Colonic mucosa (tissue), 4 donors: ENCODE data around the gene CHMP6. TPM values are rescaled to one million over a fixed set of nuclear protein-coding genes. Genes with fewer than 3 reads are reported as not detected.

Experiments
- DNase-seq: peaks from one replicate; pipeline ENCODE4 v3.0.0-alpha.2; 2020
- H3K27ac ChIP-seq: fragments of 200-600 bp; one replicate; pipeline ENCODE4 v1.8.0; 2021
- H3K27me3 ChIP-seq: fragments of 200-600 bp; one replicate; pipeline ENCODE4 v1.8.0; 2021
- H3K36me3 ChIP-seq: fragments of 200-600 bp; one replicate; pipeline ENCODE4 v1.8.0; 2021
- H3K4me1 ChIP-seq: fragments of 200-600 bp; one replicate; pipeline ENCODE4 v1.8.0; 2021; ENCODE audit warnings: mild to moderate bottlenecking
- H3K4me3 ChIP-seq: fragments of 200-600 bp; one replicate; pipeline ENCODE4 v1.8.0; 2021
- H3K9ac ChIP-seq, 2 donors: one replicate each; pipeline ENCODE4 v1.7.0; 2013; ENCODE audit warnings: control low read depth in 2 of 2, low read depth in 2 of 2, low read length in 2 of 2
- H3K9me3 ChIP-seq: fragments of 200-600 bp; one replicate; pipeline ENCODE4 v1.8.0; 2021
- intact Hi-C: fragments of 100-400 bp; cut with DNase I; formaldehyde crosslinking; loops from one replicate; pipeline ENCODE4 v1.14.1; 2022
- total RNA-seq, 2 donors: library from RNA; stranded (reverse); fragmentation: NEBNext Ultra II Directional in 1 of 2; extraction: Animal tissue kit (Norgen Biotek cat#: 25700) in 1 of 2; gene quantifications; one replicate each; pipeline ENCODE4 v1.2.1, GENCODE V29; 2021
- TF ChIP-seq, protein P1 (sequence below): fragments of 200-600 bp; IDR thresholded peaks from one replicate; pipeline ENCODE4 v1.8.0; 2022; ENCODE audit warnings: antibody characterized with exemption, mild to moderate bottlenecking
- donor health status: healthy.
- donor health status: DM: no; HTN: no; CAD: no.
- donor health status: DM: no; HTN: no; CAD: no.

CHMP6 gene
- total RNA-seq, 2 donors from 2014 or later: 29.1 to 43.5 TPM

DNA sequence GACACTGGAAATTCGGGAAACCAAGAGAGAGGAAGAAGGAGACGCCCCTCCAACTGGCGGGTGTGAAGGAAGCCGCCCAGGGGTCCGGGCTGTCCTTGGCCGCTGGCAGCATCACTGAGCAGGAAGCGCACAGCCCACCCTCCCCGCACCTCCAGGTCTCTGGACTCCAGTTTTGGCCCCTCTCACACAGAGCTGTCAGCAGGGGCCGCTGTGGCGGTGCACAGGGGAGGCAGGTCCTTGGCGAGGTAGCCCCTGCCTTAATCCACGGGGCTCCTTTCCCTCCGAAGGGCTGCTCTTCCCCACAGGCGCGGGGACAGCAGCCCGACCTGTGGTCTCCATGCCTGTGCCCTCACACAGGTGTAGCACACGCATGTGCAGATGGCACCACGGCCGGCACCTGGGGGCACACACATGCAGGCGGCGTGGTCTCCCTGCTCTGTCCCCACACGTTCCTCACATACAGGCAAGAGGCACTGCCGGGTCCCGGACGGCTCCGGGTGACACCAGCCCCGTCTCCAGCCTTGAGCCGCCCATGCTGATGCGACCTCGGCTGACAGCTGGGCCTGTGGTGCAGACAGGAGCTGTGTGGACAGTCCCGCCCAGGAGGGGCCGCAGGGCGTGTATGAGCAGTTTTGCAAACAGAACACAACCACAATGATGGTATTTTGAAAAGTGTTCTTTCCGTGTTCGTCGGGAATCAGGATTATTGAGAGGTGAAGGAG is 26.6 kb upstream of the CHMP6 start:
- no peaks in the 10 kb centered on the region for H3K36me3 ChIP-seq
- peaks cover 4% of the 10 kb centered on the region for H3K27me3 ChIP-seq
- H3K9me3 ChIP-seq: no peaks in the 10 kb centered on the region
- no peak overlapping the region for H3K9ac ChIP-seq
- H3K4me3 ChIP-seq: no peak overlapping the region
- H3K27ac ChIP-seq: no peak overlapping the region
- TF ChIP-seq, protein P1, sequence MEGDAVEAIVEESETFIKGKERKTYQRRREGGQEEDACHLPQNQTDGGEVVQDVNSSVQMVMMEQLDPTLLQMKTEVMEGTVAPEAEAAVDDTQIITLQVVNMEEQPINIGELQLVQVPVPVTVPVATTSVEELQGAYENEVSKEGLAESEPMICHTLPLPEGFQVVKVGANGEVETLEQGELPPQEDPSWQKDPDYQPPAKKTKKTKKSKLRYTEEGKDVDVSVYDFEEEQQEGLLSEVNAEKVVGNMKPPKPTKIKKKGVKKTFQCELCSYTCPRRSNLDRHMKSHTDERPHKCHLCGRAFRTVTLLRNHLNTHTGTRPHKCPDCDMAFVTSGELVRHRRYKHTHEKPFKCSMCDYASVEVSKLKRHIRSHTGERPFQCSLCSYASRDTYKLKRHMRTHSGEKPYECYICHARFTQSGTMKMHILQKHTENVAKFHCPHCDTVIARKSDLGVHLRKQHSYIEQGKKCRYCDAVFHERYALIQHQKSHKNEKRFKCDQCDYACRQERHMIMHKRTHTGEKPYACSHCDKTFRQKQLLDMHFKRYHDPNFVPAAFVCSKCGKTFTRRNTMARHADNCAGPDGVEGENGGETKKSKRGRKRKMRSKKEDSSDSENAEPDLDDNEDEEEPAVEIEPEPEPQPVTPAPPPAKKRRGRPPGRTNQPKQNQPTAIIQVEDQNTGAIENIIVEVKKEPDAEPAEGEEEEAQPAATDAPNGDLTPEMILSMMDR: no peak
- DNase-seq: no peak
- H3K4me1 ChIP-seq: no peaks in the 10 kb centered on the region
- intact Hi-C loops: no loop called here

DNA sequence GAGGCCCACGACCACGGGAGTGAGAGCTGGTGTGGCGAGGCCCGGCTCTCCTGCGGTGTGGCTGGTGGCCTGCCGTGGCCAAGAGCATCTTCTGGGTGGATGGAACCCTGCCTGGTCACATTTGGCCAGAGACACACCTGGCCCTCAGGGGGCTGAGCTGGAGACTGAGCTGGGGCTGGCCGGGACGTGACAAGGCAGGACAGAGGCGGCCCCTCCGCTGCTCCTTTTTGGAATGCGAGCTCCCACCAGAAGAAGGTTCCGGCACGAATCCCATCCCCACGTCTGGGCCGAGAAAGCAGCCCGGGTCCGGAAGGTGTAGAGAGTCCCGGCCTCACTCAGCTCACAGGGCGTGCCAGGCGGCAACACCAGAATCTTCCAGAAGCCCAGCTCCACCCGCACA is 26.0 kb upstream of the CHMP6 start:
- no peak overlapping the region for H3K4me3 ChIP-seq

DNA sequence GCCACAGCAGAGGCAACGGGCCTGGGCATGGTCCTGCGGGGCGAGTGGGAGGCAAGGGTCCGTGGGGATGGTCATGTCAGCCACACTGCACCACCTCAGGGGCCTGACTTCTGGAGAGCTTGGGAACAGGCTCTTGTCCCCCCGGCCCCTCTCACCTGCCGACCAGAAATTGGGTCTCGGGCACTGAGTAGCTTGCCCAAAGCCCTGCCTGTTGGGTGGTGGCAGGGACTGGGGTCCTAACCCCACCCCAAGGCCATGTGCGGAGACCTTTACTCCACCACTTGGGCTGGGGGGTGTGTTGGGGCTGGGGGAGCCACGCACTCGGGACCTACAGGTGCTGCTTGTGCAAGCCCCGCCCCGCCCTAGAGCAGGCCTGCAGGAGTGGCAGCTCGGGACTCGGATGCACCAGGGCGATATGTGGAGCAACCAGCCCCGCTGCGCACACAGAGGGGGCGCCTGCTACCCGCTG is 24.2 kb upstream of the CHMP6 start:
- H3K27ac ChIP-seq: no peak overlapping the region

More for the DNA sequence above, 26.0 kb upstream of the CHMP6 start:
- Histone ChIP-seq H3K9me3 (no peaks in the 10 kb centered on the region), H3K4me1 (no peaks in the 10 kb centered on the region), H3K9ac (no peak overlapping the region), H3K36me3 (no peaks in the 10 kb centered on the region), H3K27ac (no peak overlapping the region), H3K27me3 (peaks cover 4% of the 10 kb centered on the region)
- TF ChIP-seq, protein P1: no peak
- no peak for DNase-seq
- intact Hi-C loops: no loop called here

DNA sequence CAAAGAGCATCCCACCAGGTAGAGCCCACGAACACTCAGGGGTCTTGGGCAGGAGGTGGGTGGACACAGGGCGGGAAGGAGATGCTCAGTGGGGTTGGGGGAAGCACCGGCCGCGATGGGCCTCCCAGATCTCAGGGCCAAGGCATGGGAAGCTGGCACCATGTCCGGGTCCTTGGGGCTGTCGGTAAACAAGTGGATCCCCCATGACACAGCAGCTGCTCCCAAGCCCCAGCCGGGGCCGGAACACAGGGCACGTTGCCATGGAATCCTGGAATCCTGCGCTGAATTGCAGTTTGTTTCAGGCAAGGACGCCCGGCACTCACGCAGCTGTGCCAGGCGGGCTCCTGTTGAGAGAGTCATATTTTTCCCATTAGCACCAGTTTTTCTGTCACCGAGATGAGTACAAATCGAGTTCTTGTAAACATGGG is 23.0 kb upstream of the CHMP6 start:
- no peak overlapping the region for H3K9ac ChIP-seq
- intact Hi-C loops: no loop called here
- no peaks in the 10 kb centered on the region for H3K4me1 ChIP-seq
- no peaks in the 10 kb centered on the region for H3K36me3 ChIP-seq
- H3K4me3 ChIP-seq: no peak overlapping the region
- TF ChIP-seq, protein P1: no peak
- no peak for DNase-seq
- no peaks in the 10 kb centered on the region for H3K9me3 ChIP-seq
- H3K27ac ChIP-seq: no peak overlapping the region
- peaks cover 4% of the 10 kb centered on the region for H3K27me3 ChIP-seq

More for the DNA sequence above, 24.2 kb upstream of the CHMP6 start:
- Histone ChIP-seq H3K27me3 (peaks cover 4% of the 10 kb centered on the region), H3K4me1 (no peaks in the 10 kb centered on the region), H3K9ac (no peak overlapping the region), H3K9me3 (no peaks in the 10 kb centered on the region), H3K36me3 (no peaks in the 10 kb centered on the region), H3K4me3 (no peak overlapping the region)
- intact Hi-C loops: no loop called here
- no peak for DNase-seq
- TF ChIP-seq, protein P1: no peak

DNA sequence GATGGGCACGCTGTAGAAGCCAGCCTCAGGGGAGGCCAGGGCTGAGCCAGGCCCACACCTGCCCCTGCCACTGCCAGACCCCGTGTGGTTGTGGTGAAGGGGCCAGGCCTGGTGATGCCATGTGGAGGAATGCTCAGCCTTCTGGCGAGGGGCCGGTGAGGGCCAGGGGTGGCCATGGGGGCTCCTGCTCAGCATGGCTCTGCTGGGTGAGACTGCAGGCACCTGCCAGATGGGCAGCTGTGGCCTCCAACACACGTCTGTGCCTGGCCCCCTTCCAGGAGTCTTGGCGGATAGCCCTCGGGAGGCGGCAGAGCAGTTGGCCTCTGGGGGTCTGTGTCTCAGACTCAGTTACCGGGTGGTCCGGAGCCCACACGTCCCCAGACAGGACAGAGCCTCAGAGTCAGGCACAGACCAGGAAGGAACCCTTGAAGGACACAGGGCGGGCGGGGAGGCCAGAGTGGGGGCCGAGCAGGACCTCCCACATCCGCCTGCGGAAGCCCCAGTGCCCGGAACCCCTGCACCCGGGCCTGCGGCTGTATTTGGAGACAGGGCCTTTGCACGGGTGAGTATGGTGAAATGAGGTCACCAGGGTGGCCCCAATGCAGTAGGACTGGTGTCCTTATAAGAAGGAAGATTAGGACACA is 22.5 kb upstream of the CHMP6 start:
- Histone ChIP-seq H3K36me3 (no peaks in the 10 kb centered on the region), H3K27ac (no peak overlapping the region), H3K9me3 (no peaks in the 10 kb centered on the region), H3K27me3 (peaks cover 4% of the 10 kb centered on the region), H3K4me1 (no peaks in the 10 kb centered on the region), H3K4me3 (no peak overlapping the region), H3K9ac (no peak overlapping the region)
- no peak for DNase-seq
- TF ChIP-seq, protein P1: no peak
- intact Hi-C loops: no loop called here
